Measurements from ENCODE around the gene P2RX1. TPM values are rescaled to one million over a fixed set of nuclear protein-coding genes. Genes with fewer than 3 reads are reported as not detected.
A peak's percentile ranks its signal among the peaks of the same experiment; 100 is the strongest.

The P2RX1 gene
- total RNA-seq, 1 donor from 2014 or later = 4.2 TPM

DNA sequence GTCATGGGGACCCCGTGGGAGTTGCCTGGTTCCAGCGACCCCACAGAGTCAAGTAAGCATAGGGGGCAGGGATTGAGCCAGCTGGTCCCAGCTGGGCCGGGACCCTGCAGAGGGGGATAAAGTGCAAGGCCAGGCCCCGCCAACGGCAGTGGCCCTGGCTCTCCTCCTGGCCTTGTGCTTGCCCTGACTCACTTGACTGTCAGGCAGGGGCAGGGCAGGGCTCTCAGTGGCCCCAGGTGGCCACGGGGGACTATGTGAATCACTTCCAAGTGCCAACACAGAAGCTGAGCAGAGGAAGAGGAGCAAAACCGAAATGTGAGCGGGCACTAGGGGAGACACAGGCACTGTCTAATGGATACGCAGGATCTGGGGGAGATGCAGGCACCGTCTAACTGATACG, 48.7 kb downstream of the P2RX1 start:
- H3K27ac ChIP-seq = no peak overlapping the region
- DNase-seq (ENCODE audit: extremely low spot score in 2 of 2) = no peak
- H3K4me1 ChIP-seq = peaks cover 9% of the 10 kb centered on the region
- intact Hi-C loops (cut with DNase I) = loop anchor here (5.0 kb wide), 1 partner anchor 140 kb away; no protein-coding TSS in a partner anchor
- H3K9me3 ChIP-seq = no peaks in the 10 kb centered on the region
- H3K36me3 ChIP-seq = peaks cover 0 to 7% of the 10 kb centered on the region in 2 donors
- TF ChIP-seq, protein P1, sequence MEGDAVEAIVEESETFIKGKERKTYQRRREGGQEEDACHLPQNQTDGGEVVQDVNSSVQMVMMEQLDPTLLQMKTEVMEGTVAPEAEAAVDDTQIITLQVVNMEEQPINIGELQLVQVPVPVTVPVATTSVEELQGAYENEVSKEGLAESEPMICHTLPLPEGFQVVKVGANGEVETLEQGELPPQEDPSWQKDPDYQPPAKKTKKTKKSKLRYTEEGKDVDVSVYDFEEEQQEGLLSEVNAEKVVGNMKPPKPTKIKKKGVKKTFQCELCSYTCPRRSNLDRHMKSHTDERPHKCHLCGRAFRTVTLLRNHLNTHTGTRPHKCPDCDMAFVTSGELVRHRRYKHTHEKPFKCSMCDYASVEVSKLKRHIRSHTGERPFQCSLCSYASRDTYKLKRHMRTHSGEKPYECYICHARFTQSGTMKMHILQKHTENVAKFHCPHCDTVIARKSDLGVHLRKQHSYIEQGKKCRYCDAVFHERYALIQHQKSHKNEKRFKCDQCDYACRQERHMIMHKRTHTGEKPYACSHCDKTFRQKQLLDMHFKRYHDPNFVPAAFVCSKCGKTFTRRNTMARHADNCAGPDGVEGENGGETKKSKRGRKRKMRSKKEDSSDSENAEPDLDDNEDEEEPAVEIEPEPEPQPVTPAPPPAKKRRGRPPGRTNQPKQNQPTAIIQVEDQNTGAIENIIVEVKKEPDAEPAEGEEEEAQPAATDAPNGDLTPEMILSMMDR (IDR thresholded peaks at IDR 0.05) = no peak
- TF ChIP-seq POLR2AphosphoS5 (IDR thresholded peaks at IDR 0.05; ENCODE audit: insufficient read depth in 1 of 2, low read depth in 1 of 2) (no peak), POLR2A (IDR thresholded peaks at IDR 0.05) (no peak)
- H3K4me3 ChIP-seq = no peak overlapping the region
- H3K27me3 ChIP-seq = no peaks in the 10 kb centered on the region

DNA sequence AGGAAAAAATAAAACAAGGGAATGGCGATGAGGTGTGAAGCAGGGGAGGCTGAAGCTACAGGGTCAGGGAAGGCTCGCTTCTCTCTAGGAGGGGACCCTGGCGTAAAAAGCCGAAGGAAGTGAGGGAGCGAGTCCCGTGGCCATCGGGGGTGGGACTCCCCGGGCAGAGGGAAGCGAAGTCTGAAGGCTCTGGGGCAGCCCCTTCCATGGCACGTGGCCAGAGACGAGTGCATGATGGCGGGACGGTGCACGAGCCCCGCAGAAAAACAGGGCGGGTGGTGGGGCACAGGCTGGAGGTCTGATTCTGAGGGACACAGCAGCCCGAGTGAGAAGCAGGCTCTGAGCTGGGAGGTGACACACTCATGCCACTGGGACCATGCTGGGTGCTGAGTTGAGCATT, 49.2 kb downstream of the P2RX1 start:
- Histone ChIP-seq H3K27me3 (no peaks in the 10 kb centered on the region), H3K4me1 (peaks cover 9% of the 10 kb centered on the region), H3K4me3 (no peak overlapping the region), H3K36me3 (peaks cover 0 to 2% of the 10 kb centered on the region in 2 donors), H3K9me3 (no peaks in the 10 kb centered on the region), H3K27ac (no peak overlapping the region)
- DNase-seq (ENCODE audit: extremely low spot score in 2 of 2) = no peak
- intact Hi-C loops (cut with DNase I) = loop anchor here (5.0 kb wide), 1 partner anchor 140 kb away; no protein-coding TSS in a partner anchor
- TF ChIP-seq, protein P1 (IDR thresholded peaks at IDR 0.05) = no peak
- TF ChIP-seq POLR2A (IDR thresholded peaks at IDR 0.05) (no peak), POLR2AphosphoS5 (IDR thresholded peaks at IDR 0.05; ENCODE audit: insufficient read depth in 1 of 2, low read depth in 1 of 2) (no peak)

DNA sequence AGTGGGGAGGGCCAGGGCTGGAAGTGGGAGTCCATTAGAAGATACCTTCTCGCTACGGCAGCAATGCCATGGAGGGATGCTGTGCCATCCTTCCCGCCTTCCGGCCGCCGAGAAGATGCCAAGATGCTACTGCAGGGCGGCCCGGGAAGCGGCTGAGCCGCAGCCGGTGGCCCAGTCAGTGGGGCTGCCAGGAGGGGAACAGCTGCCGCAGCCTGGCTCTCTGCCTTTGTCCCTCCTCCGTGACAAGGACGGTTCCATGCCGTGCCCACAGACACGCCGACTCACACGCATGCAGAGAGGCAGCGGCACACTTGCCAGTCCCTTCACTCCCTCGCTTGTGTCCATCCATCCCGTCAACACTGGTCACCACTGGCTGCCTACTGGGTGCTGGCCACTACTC, 50.0 kb downstream of the P2RX1 start:
- no peak for DNase-seq (ENCODE audit: extremely low spot score in 2 of 2)
- H3K9me3 ChIP-seq = no peaks in the 10 kb centered on the region
- no peak overlapping the region for H3K27ac ChIP-seq
- H3K27me3 ChIP-seq = no peaks in the 10 kb centered on the region
- no peaks in the 10 kb centered on the region for H3K36me3 ChIP-seq
- peaks cover 9% of the 10 kb centered on the region for H3K4me1 ChIP-seq
- intact Hi-C loops (cut with DNase I) = loop anchor here (5.0 kb wide), 1 partner anchor 141 kb away; no protein-coding TSS in a partner anchor
- TF ChIP-seq POLR2A (IDR thresholded peaks at IDR 0.05) (no peak), POLR2AphosphoS5 (IDR thresholded peaks at IDR 0.05; ENCODE audit: insufficient read depth in 1 of 2, low read depth in 1 of 2) (no peak)
- TF ChIP-seq, protein P1 (IDR thresholded peaks at IDR 0.05) = no peak
- H3K4me3 ChIP-seq = no peak overlapping the region

DNA sequence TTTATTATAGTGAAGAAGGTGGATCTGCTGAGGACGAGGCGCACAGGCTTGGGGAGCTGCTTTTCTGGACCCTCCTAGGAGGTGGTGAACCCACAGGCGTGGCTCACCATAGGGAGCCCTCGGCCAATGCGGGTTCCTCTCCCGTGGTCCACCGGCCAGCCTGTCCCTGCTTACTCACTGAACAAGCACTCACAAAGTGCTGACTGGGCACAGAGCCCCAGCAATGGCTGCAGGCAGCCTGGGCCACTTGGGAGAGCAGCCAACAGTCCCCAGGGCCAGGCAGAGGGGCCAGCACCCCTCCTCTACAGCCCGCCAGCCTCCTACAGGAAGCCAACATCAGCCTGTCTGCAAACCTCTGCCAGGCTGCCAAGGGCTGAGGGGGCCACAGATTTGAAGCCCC, 51.1 kb downstream of the P2RX1 start:
- intact Hi-C loops (cut with DNase I) = loop anchor here (5.0 kb wide), 1 partner anchor 142 kb away; no protein-coding TSS in a partner anchor
- peaks cover 9% of the 10 kb centered on the region for H3K4me1 ChIP-seq
- TF ChIP-seq POLR2AphosphoS5 (IDR thresholded peaks at IDR 0.05; ENCODE audit: insufficient read depth in 1 of 2, low read depth in 1 of 2) = no peak
- TF ChIP-seq, protein P1 (IDR thresholded peaks at IDR 0.05) = no peak
- no peak for TF ChIP-seq POLR2A (IDR thresholded peaks at IDR 0.05)
- no peaks in the 10 kb centered on the region for H3K9me3 ChIP-seq
- DNase-seq (ENCODE audit: extremely low spot score in 2 of 2) = no peak
- H3K27ac ChIP-seq = peak overlapping the region; percentile 49
- H3K27me3 ChIP-seq = no peaks in the 10 kb centered on the region
- H3K4me3 ChIP-seq = no peak overlapping the region
- H3K36me3 ChIP-seq = peaks cover 0 to 9% of the 10 kb centered on the region in 2 donors

DNA sequence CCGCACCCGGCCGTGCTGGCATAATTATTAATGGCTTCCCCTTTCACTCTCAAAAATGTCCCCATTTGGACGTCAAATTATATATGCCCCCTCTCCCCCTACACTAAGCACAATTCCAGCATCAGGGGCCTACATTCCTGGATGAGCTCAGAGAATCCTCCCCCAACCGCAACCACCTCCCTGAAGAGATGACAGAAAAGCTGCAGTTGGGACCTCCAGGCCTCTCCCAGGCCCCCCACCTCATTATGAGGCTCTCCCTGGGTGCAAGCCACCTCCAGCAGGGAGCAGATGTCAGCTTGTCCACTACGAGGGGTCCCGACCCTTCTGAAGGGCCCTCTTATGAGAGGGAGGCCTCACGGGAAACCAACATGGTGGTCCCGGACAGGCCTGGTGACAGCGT, 51.7 kb downstream of the P2RX1 start:
- Histone ChIP-seq H3K36me3 (peaks cover 0 to 9% of the 10 kb centered on the region in 2 donors), H3K4me3 (no peak overlapping the region), H3K27me3 (no peaks in the 10 kb centered on the region), H3K9me3 (no peaks in the 10 kb centered on the region), H3K4me1 (peaks cover 9% of the 10 kb centered on the region), H3K27ac (peak overlapping the region; percentile 49)
- intact Hi-C loops (cut with DNase I) = no loop called here
- DNase-seq (ENCODE audit: extremely low spot score in 2 of 2) = peak in 1 of 2 donors; percentile 90
- no peak for TF ChIP-seq POLR2A (IDR thresholded peaks at IDR 0.05)
- TF ChIP-seq POLR2AphosphoS5 (IDR thresholded peaks at IDR 0.05; ENCODE audit: insufficient read depth in 1 of 2, low read depth in 1 of 2) = no peak
- TF ChIP-seq, protein P1 (IDR thresholded peaks at IDR 0.05) = no peak

All from vagina (tissue), 2 donors.